GM21717 (cell line): ENCODE measurements around the gene GLYR1.

Experiments used
- ATAC-seq: cut with Tn5 transposase; IDR thresholded peaks from one replicate; pipeline ENCODE4 v1.9.1; 2021; ENCODE audit warnings: mild to moderate bottlenecking, moderate library complexity; ENCODE audit not compliant: unreplicated experiment

Gene GLYR1

GRCh38 chr16:4850211-4850610 is 3.1 kb upstream of the GLYR1 start:
- ATAC-seq: no peak

DNA sequence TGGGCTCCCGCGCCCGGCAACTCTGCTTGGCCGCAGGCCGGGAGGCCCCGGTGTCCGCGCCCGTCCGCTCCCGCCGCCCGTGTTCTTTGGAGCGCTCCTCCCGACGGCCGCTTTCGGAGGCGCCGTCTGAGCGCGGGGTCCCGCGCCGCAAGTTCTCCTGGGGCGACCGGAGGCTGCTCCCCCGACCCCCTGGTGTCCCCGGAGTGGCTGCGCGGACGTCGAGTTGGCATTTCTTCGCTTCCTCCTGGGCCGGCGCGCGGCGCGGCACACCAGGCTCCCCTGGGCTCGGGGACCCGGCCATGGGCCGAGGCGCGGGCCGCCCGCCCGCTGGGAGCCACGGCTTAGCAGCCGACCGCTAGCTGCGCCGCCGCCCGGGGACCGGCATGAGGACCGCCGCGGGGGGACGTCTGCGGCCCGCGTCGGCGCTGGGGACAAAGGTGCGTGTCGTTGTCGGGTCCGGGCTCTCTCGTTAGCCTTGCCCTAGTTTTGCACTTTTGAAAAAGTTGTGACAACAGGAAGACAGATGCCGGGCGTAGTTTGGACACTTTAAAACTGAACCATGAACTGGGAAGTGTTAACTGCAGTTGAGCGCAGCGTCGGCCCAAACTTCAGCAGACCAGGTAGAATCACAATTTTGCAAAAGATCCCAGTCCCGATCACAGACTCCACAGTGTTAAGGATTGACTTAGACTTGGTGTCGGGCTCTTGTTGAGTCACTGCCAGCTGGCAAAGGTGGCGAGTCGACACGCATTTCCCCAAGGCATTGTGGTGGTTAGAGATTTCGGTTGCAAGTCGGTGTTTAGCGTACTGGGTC is 893 bp upstream of the GLYR1 start:
- peak; percentile 11 for ATAC-seq

- peak; percentile 11 for ATAC-seq
Observed at GRCh38 chr16:4846503-4846900, 586 bp downstream of the GLYR1 start.

GRCh38 chr16:4840984-4841383 is 6.1 kb downstream of the GLYR1 start:
- no peak for ATAC-seq

- no peak for ATAC-seq
Observed at GRCh38 chr16:4839942-4840341, 7.1 kb downstream of the GLYR1 start.

DNA sequence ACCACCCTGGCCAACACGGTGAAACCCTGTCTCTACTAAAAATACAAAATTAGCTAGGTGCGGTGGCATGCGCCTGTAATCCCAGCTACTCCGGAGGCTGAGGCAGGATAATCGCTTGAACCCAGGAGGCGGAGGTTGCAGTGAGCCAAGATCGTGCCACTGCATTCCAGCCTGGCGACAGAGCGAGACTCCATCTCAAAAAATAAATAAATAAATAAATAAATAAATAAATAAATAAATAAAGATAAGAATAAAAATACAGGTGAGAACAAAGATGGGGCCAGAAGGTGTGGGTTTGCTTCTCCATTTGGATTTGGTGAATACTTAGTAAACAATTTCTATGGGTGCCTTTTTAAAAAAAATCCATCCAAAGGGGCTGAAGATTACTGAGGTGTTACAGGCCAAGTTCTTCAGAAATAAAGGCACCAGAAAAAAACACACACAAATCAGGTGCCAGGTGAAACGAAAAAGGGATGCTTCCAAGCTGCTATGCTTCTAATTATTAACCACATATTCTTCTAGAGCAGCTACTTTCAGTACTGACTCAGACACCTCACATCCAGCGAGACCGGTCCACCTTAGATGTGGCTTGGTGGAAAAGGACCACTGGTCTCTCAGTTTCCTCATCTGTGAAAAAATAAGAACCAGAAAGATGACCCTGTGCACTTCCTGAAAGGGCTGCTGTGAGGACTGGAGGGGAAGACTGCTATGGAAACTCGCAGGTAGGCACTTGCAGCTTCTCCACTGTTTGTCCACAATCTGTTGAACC is 9.2 kb downstream of the GLYR1 start:
- no peak for ATAC-seq

- no peak for ATAC-seq
Observed at GRCh38 chr16:4836727-4837126, 10.4 kb downstream of the GLYR1 start.

DNA sequence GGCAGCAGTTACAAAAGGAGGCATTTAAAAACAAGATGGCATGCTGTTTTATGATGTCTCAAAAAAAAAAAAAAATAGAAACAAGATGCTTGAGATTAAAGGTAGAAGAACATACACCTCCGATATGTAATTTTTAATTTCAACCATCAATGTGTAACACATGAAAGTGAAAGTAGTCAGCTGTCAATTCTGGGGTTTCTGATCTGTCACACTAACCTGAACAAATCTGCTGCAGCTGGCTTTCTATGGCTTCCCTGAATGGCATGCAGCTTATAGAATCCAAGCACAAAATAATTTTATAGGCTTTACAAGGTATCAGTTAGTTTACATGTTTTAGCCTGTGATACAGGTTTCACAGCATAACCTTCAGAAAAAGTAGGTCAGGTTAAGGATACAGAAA is 13.5 kb downstream of the GLYR1 start:
- ATAC-seq: no peak

GRCh38 chr16:4832698-4833343 is 14.3 kb downstream of the GLYR1 start:
- no peak for ATAC-seq

DNA sequence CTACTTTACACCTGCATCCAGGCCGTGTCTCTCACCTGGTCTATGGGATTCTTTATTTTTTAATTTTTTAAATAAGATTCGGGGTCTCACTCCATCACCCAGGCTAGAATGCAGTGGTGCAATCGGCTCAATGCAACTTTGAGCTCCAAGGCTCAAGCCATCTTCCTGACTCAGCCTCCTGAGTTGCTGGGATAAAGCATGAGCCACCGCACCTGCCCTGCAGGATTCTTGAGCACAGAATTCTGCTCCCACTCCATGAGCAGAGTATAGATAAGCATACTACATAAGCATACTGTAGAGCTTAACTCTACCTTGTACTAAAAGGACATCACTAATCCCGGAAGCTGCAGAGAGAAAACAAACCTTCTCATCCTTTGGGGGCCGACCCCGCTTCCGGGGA is 15.5 kb downstream of the GLYR1 start:
- no peak for ATAC-seq

DNA sequence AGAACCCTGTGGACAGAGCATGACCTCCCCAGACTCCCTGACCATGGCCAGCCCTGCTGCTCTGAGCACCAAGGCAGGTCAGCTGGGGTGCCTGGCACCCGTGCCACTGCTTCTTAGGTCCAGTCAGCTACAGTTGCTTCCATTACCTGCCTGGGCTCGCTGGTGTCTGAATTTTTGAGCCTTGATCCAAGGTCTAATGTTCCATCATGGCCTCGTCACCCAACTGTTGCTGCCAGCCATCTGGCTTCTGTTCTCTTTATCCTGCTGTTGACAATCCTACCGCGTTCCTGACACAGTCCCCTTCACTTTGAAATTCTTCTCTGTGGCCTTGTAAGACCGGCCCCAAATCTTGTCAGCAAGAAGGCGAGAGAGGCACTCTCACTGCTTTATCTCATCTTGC is 16.7 kb downstream of the GLYR1 start:
- ATAC-seq: no peak

DNA sequence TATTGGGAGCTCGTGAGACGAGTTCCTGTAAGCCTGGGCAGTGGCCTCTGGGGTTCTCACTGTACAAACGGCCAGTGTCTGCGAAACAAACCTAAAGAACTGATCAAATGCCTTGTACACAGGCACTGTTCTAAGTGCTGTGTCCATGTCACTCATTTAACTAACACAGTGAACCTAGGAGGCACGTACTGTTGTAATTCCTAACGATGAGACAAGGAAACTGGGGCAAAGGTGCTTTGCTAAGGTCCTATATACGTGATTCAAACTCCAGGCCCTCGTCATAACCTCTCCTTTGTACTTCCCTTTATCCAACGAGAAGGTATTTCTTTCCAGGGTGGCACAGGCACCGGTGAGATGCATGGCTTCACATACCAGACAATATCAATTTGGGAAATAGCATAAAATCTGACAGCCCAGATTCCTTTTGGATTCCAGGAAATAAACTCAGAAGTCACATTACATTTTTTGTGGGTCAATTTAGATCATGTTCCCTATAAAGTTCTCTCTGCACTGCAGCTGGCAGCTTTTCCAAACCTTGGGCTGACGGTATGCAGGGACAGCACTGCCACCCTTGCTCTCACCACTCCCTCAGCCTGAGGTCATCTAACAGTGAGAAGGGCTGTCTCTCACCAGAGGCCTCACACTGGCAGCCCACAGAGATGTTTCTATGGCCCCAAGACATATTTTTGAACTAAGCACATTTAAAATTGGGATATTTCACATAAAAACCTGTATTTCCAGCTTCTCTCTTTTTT is 18.3 kb downstream of the GLYR1 start:
- no peak for ATAC-seq

GRCh38 chr16:4826980-4827379 is 20.1 kb downstream of the GLYR1 start:
- no peak for ATAC-seq

DNA sequence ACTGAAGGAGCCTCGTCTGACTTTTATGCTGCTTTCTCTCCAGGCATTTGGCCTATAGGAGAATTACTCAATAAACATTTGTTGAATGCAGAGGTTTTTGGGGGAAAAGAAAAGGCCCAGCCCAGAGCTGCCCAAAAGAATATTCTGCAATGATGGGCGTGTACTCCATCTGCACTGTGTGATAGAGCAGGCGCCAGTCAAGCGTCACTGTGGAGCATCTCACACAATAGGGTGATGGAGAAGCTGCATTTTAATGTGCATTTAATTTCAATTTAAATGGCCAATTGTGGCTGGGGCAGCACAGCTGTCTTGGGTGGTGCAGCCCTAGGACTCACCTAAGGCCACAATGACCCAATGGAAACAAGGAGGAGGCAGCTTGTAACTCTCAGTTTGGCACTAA is 20.6 kb downstream of the GLYR1 start:
- ATAC-seq: no peak

- no peak for ATAC-seq
Observed at GRCh38 chr16:4825196-4825595, 21.9 kb downstream of the GLYR1 start.

DNA sequence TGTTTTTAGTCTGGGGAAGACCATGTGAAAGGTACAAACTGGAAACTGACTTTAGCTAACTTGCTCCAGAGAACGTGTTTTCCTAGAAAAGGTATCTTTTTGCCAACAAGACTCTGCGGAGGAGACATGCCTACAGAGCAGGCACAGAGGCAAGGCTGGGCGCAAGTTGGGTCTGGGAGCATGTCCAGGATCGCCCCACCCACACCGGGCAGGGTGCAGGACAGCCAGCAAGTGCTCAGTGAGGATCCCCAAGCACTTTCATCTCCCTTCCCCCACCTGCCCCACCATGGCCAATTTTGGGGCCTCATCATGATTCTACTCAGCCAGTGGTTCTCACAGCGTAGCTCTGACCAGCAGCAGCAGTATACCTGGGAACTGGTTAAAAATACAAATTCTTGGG is 26.4 kb downstream of the GLYR1 start:
- no peak for ATAC-seq

GRCh38 chr16:4814542-4815173 is 32.4 kb downstream of the GLYR1 start:
- no peak for ATAC-seq

DNA sequence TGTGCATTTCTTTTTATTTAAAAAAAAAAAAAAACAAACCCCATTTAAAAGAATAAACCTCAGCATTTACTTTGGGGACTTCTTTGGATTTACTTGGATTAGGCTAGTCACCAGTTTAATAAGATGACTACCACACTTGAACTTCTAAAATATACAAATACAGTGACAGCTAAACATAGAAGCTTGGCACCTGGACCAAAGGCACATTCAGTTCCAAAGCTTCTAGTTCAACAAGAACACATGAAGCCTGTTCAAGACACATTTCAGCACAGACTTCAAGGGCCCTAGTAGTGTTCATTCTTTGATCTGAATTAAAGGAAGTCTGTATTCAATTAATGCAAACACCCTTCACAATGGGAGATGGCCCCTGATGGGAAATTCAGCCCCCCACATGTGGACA is 33.0 kb downstream of the GLYR1 start:
- ATAC-seq: no peak

DNA sequence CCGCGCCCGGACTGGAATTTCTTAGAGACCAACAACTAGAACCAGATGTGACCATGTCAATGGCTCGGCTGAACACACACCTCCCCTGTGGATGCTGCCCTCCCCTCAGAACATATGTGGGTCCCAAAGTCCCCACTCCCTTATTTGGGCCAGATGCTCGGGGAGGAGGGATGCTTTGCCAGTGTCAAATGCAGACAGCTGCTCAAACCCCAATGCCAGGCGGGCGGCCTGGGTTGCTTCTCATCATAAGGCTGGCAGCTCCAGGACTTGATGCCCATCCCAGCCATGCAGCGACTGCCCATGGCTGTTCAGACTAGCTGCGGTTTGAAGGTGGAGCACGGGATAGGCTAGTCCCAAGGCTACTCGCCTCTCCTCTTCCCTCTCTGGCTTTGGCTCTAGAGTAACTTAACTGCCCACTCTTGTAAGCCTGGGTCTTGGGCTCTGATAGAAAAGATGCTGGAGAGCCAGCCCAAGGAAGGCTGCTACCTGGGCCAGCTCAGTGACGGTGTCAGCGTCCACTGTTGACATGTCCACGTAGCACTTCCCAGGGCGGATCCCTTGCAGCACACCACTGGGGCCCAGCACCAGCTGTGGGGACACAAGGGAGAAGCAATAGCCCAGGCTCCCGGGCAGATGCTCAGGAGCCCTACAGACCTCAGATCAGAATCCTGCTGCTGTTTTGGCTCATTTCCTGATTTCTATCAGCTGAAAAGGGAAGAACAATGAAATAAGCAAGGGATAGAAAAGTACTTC is 33.7 kb downstream of the GLYR1 start:
- no peak for ATAC-seq

GRCh38 chr16:4811773-4812172 is 35.3 kb downstream of the GLYR1 start:
- no peak for ATAC-seq
